LNCAP (cell line): ENCODE data around the gene DDX42.

Source experiments
- TF ChIP-seq, protein P1 (sequence below): fragments of 450-650 bp; IDR thresholded peaks from 2 replicates; pipeline ENCODE4 v1.5.1; 2017; ENCODE audit warnings: mild to moderate bottlenecking

DDX42 gene

DNA sequence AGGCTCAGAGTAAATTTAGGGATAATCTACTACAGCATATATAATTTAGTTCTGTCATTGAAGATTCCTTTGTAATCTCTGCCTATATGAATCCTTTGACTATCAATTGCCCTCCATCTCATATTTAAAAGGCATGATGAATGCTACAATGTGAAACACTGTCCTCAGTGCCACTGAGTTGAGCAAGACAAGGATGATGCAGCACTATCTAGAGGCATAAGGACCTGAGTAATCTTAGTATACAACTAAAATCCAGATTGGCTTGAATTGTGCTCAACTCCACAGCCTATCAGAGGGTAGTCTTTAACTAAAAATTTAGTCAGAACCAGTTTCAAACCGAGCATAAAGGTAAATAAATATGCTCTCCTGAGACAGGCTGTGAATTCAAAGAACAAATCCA is 20.8 kb upstream of the DDX42 start:
- TF ChIP-seq, protein P1, sequence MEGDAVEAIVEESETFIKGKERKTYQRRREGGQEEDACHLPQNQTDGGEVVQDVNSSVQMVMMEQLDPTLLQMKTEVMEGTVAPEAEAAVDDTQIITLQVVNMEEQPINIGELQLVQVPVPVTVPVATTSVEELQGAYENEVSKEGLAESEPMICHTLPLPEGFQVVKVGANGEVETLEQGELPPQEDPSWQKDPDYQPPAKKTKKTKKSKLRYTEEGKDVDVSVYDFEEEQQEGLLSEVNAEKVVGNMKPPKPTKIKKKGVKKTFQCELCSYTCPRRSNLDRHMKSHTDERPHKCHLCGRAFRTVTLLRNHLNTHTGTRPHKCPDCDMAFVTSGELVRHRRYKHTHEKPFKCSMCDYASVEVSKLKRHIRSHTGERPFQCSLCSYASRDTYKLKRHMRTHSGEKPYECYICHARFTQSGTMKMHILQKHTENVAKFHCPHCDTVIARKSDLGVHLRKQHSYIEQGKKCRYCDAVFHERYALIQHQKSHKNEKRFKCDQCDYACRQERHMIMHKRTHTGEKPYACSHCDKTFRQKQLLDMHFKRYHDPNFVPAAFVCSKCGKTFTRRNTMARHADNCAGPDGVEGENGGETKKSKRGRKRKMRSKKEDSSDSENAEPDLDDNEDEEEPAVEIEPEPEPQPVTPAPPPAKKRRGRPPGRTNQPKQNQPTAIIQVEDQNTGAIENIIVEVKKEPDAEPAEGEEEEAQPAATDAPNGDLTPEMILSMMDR = no peak

DNA sequence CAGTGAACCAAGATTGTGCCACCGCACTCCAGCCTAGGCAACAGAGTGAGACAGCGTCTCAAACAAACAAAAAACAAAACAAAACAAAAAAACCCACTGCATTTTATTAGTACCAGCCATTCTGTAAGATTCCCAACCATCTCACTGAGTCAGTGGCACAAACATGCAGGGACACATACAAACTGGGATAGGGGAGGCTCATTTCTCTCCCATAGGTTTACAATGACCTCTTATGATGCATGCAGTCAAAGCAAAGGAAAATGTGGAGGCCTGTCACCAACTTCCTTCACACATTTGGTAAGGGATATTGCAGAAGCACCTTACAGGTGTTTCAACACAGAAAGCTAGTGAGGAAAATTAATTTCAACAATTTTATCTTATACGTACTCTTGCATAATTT is 19.9 kb upstream of the DDX42 start:
- TF ChIP-seq, protein P1 = no peak

DNA sequence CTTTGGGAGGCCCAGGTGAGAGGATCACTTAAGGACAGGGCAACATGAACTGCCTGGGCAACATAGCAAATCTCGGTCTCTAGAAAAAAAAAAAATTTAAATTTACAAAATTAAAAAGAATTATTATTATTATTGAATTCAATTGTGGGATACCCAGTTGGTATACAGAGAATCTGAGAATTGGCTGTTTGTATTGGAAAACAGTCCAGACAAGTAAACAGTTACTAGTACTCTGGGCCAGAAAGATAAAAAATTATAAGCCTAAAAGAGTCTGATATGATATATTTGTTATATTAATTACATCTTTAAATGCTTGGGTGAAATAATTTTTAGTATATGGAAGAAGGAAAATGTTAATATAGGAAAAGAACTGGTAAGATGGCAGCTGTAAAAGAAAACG is 15.5 kb upstream of the DDX42 start:
- TF ChIP-seq, protein P1 = no peak

DNA sequence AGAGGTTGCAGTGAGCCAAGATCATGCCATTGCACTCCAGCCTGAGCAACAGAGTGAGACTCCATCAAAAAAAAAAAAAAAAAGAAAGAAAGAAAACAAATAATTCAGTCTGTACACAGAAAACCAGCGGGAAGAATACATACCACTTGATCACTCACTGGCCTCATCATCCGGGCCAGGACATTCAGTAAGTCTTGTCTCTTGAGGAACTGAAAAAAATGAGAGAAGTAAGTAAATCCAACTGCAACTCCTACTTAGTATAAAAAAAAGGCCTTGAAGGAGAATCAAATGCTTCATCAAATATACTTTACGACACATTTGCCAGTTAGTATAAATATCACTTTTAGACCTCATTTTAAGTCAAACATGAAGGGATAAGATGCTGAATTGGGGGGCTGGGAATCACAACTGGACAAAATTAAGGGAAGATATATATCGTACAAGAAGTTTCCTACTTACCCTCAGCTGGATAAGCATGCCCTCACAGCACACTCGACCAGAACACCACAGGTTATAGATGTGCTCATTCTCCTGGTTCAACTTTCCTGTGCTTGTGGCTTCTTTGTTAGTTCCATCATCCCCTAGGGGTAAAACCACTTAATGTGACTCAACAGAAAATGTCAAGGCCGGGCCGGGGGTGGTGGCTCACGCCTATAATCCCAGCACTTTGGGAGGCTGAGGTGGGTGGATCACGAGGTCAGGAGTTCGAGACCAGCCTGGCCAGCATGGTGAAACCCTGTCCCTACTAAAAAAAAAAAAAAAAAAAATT is 13.0 kb upstream of the DDX42 start:
- TF ChIP-seq, protein P1 = no peak

DNA sequence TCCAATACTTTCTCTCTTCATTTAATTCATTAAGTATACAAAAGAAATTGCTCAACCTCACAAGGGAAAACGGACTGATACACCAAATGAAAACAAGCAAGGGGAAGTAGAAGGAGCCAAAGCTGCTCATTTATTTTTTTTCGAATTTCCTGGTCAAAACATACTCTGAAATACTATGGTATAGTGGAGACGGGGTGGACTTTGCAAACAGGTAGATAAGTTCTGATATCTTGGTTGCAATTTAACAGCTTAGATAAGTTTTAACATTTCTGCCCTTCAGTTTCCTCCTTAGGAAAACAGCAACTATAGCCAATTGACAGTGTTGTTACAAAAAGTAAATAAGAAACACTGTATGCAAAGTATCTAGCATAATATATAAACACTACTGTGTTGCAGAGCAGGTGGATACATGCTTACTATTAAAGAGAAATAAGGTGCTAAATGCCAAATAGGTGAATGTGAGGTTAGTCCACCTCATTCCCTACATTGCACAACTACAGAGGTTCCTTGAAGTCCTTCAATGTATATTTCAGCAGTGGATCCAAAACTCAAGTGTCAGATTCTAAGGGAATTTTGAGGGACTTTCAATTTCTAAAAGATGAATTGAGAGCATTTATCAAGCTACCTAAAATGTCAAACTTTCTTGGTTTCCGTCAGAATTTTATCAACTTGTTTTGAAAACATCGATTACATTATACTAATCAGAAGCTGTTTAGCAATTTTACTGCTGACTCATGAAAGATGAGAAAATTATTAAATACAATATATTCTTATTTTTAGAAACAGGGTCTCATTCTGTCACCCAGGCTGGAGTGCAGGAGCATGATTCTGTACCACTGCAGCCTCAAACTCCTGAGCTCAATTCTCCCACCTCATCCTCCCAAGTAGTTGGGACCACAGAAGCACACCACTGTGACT is 11.6 kb upstream of the DDX42 start:
- TF ChIP-seq, protein P1 = no peak

DNA sequence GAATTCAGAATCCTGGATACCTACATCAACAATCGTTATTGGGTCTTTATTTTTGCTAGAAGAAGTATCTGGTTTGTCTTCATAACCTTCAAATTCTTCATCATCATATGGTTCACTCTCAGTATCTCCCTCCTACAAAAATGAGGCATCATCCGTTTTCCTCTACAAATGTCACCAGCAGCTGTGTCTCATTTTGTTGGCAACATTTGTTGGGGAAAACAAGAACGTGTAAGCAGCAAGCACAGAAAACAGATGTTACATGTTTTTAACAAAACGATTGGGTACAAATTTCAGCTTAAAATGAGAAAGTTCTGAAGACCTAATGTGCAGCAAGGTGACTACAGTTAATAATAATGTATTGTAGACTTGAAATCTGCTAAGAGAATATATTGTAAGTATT is 9.3 kb upstream of the DDX42 start:
- TF ChIP-seq, protein P1 = no peak

DNA sequence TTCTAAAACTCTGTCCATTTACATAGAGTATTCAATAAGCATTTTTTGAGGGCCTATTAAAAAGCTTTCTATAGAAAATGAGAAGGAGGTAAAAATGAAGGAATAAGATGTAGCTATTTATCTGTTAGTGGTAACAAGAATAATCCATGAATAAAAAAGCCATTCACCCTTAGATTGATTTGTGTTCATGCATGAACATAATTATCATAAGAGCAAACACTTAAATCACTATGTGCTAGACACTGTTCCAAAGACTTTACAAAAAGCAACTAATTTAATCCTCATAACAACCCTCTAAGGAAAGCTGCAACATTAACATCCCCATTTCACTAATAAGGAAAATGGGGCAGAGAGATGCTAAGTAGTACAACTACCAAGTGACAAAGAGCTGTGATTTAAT is 7.2 kb upstream of the DDX42 start:
- TF ChIP-seq, protein P1 = no peak
